K562 (cell line): ENCODE data around the gene ADD2. TPM values are rescaled to one million over a fixed set of nuclear protein-coding genes. Genes with fewer than 3 reads are reported as not detected.

Source experiments
- ASH1L ChIP-seq: fragments of 450-650 bp; IDR thresholded peaks from 2 replicates; pipeline ENCODE4 v1.6.1; 2018; ENCODE audit warnings: borderline replicate concordance, mild to moderate bottlenecking, low read depth; ENCODE audit not compliant: partially characterized antibody
- CCAR2 ChIP-seq: fragments of 200-400 bp; formaldehyde crosslinking; IDR thresholded peaks from 2 replicates; pipeline ENCODE4 v1.6.1; 2017; ENCODE audit warnings: mild to moderate bottlenecking, low read depth, low read length
- CHD7 ChIP-seq: fragments of 200-600 bp; sonication (generic); IDR thresholded peaks from one replicate; pipeline ENCODE4 v1.6.1; 2012; ENCODE audit warnings: mild to moderate bottlenecking, low read depth, low read length, inconsistent platforms
- EGR1 ChIP-seq: fragments of 450-650 bp; conservative IDR thresholded peaks from 2 replicates; pipeline ENCODE4 v1.6.1; 2017; ENCODE audit warnings: mild to moderate bottlenecking
- ELK3 ChIP-seq: fragments of 450-650 bp; formaldehyde crosslinking; IDR thresholded peaks from 2 replicates; pipeline ENCODE4 v1.4.0; 2020; ENCODE audit warnings: mild to moderate bottlenecking
- LEF1 ChIP-seq: fragments of 450-650 bp; IDR thresholded peaks from 2 replicates; pipeline ENCODE4 v1.6.1; 2016; ENCODE audit warnings: mild to moderate bottlenecking
- NR2C1 ChIP-seq, 2 experiments: fragments of 450-650 bp; IDR thresholded peaks; 2 replicates each; pipeline ENCODE4 v1.6.1; 2017; ENCODE audit warnings: mild to moderate bottlenecking in 2 of 2, antibody characterized with exemption in 1 of 2, inconsistent platforms in 1 of 2, missing compliant biosample characterization in 1 of 2, missing genetic modification characterization in 1 of 2
- POLR2G ChIP-seq: fragments of 200-400 bp; formaldehyde crosslinking; IDR thresholded peaks from 2 replicates; pipeline ENCODE4 v1.6.1; 2017; ENCODE audit warnings: low read depth, mild to moderate bottlenecking, antibody characterized with exemption, low read length, moderate library complexity
- POLR3A ChIP-seq: IDR thresholded peaks from 2 replicates; pipeline ENCODE4 v1.6.1; 2011; ENCODE audit warnings: borderline replicate concordance, mild to moderate bottlenecking, moderate library complexity; ENCODE audit not compliant: insufficient read length, insufficient read depth; ENCODE audit errors: extremely low read depth
- RERE ChIP-seq: sonication (generic); formaldehyde crosslinking; IDR thresholded peaks from 2 replicates; pipeline ENCODE4 v1.8.0; 2023; ENCODE audit warnings: missing genetic modification reagents, mild to moderate bottlenecking, borderline replicate concordance
- polyA plus RNA-seq, 8 experiments: library from polyadenylated mRNA; depleted of rRNA in 4 of 8; stranded (reverse) in 5 of 8; unstranded in 3 of 8; fragments of >200 nt; fragmentation: Nextera tagmentation in 2 of 8; fragmentation: Illumina TruSeq in 1 of 8; extraction: Ambion mirVana in 2 of 8; extraction: Trizol in 1 of 8; gene quantifications; 2 replicates each; pipeline versions ENCODE4 v1.2.1 to v1.2.3, GENCODE V29; 2011 to 2014; ENCODE audit warnings: inconsistent platforms in 1 of 8, missing spikeins in 1 of 8
- total RNA-seq, 7 experiments: library from RNA; depleted of rRNA in 6 of 7; stranded (reverse); fragments of >200 nt in 6 of 7; fragmentation: Illumina TruSeq in 2 of 7; extraction: Trizol in 2 of 7; gene quantifications; 2 replicates each; pipeline versions ENCODE4 v1.2.1 to v1.2.3, GENCODE V29; 2011 to 2021; ENCODE audit warnings: low replicate concordance in 1 of 7

ADD2 gene
- total and polyA plus RNA-seq, 9 of the 15 experiments (the other 6 are each of a cell fraction or from before 2014, with no cell fraction given) = 3.5 to 63.0 (median 36.2) TPM

- TF ChIP-seq RERE (CRISPR knock-in tag) (no peak), POLR2G (no peak), POLR3A (no peak), EGR1 (no peak), CCAR2 (no peak), NR2C1 (IDR thresholded peaks at IDR 0.05) (peak; percentile 26; the same call in 1 of the 2 replicates), NR2C1 (tag; IDR thresholded peaks at IDR 0.05) (no peak), LEF1 (no peak), CHD7 (no peak), ELK3 (CRISPR knock-in tag) (no peak), ASH1L (no peak)
Measured at GRCh38 chr2:70777450-70777849, 9.4 kb upstream of the ADD2 start (continued).
